ENCODE measurements around the gene SH3TC2.

GRCh38 chr5:148957591-148958202 lies 105.2 kb downstream of the SH3TC2 start:
- TF ChIP-seq CTCF (IDR thresholded peaks at IDR 0.05) (peak; percentile 45 to 71 (median 63)), POLR2A (IDR thresholded peaks at IDR 0.05) (no peak)
